HUES6 (cell line): ENCODE measurements around the gene SSTR5.

Source experiments
- H3K27ac ChIP-seq: 2 replicates; pipeline ENCODE4 v1.7.0; 2013; ENCODE audit warnings: low read depth, mild to moderate bottlenecking, low read length, inconsistent platforms
- H3K27me3 ChIP-seq: 2 replicates; pipeline ENCODE4 v1.6.1; 2013; ENCODE audit warnings: low read length; ENCODE audit not compliant: control insufficient read depth, insufficient read depth
- H3K36me3 ChIP-seq: 2 replicates; pipeline ENCODE4 v1.6.1; 2013; ENCODE audit warnings: low read length; ENCODE audit not compliant: control insufficient read depth, insufficient read depth
- H3K4me1 ChIP-seq: 2 replicates; pipeline ENCODE4 v1.6.1; 2013; ENCODE audit warnings: low read length; ENCODE audit not compliant: control insufficient read depth, insufficient read depth
- H3K4me3 ChIP-seq: 2 replicates; pipeline ENCODE4 v1.5.1; 2013; ENCODE audit warnings: low read depth, low read length
- H3K9ac ChIP-seq: one replicate; pipeline ENCODE4 v1.6.1; 2013; ENCODE audit warnings: mild to moderate bottlenecking, low read length
- H3K9me3 ChIP-seq: 2 replicates; pipeline ENCODE4 v1.6.1; 2013; ENCODE audit warnings: low read depth, low read length; ENCODE audit not compliant: control insufficient read depth, insufficient read depth

The SSTR5 gene

DNA sequence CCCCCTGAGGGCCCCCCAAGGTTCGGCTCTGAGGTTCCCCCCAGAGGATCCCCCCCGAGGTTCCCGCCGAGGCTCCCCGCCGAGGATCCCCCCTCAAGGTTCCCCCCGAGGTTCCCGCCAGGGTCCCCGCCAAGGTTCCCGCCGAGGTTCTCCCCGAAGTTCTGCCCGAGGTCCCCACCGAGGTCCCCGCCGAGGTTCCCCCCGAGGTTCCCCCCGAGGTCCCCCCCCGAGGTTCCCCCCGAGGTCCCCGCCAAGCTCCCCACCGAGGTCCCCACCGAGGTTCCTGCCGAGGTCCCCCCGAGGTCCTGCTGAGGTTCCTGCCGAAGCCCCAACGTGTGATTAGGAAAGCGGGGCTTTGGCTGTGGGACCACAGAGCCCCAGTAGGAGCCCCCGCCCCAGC lies 32.2 kb upstream of the SSTR5 start:
- H3K27ac ChIP-seq: no peak overlapping the region
- H3K9ac ChIP-seq: no peak overlapping the region
- H3K4me1 ChIP-seq: peaks cover 9% of the 10 kb centered on the region; the same call in 1 of the 2 replicates
- H3K4me3 ChIP-seq: no peak overlapping the region
- peaks cover 7% of the 10 kb centered on the region for H3K9me3 ChIP-seq
- no peaks in the 10 kb centered on the region for H3K36me3 ChIP-seq
- no peaks in the 10 kb centered on the region for H3K27me3 ChIP-seq

GRCh38 chr16:1042049-1042744 lies 30.4 kb upstream of the SSTR5 start:
- Histone ChIP-seq H3K27ac (no peak overlapping the region), H3K36me3 (no peaks in the 10 kb centered on the region), H3K27me3 (no peaks in the 10 kb centered on the region), H3K9ac (no peak overlapping the region), H3K9me3 (peaks cover 7% of the 10 kb centered on the region), H3K4me1 (peaks cover 4% of the 10 kb centered on the region; the same call in 1 of the 2 replicates), H3K4me3 (no peak overlapping the region)

DNA sequence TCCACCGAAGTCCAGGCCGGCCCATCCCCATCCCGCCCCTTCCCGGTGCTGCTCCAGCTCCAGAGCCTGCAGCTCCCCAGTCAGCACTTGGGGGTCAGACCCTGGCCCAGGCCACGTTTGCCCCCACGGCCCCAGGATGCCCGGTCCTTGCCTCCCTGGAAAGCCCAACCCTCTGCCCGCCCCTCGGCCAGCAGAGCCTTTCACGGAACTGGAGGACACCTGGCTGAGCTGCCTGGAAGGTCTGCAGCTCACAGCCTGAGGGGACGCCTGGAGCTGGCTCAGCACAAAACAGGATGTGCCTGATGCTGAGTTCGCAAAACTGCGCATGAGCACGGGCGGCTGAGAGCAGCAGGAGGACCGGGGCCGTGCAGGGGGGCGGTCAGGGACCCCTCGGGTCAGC lies 29.7 kb upstream of the SSTR5 start:
- Histone ChIP-seq H3K9me3 (peaks cover 7% of the 10 kb centered on the region), H3K36me3 (no peaks in the 10 kb centered on the region), H3K27ac (no peak overlapping the region), H3K9ac (no peak overlapping the region), H3K4me3 (no peak overlapping the region), H3K4me1 (peaks cover 2% of the 10 kb centered on the region; the same call in 1 of the 2 replicates), H3K27me3 (no peaks in the 10 kb centered on the region)

- Histone ChIP-seq H3K27ac (no peak overlapping the region), H3K9ac (no peak overlapping the region), H3K27me3 (no peaks in the 10 kb centered on the region), H3K4me3 (no peak overlapping the region), H3K36me3 (no peaks in the 10 kb centered on the region), H3K4me1 (peaks cover 11% of the 10 kb centered on the region; the same call in 1 of the 2 replicates), H3K9me3 (peaks cover 7% of the 10 kb centered on the region)
Measured at GRCh38 chr16:1043881-1044451, 28.6 kb upstream of the SSTR5 start.

DNA sequence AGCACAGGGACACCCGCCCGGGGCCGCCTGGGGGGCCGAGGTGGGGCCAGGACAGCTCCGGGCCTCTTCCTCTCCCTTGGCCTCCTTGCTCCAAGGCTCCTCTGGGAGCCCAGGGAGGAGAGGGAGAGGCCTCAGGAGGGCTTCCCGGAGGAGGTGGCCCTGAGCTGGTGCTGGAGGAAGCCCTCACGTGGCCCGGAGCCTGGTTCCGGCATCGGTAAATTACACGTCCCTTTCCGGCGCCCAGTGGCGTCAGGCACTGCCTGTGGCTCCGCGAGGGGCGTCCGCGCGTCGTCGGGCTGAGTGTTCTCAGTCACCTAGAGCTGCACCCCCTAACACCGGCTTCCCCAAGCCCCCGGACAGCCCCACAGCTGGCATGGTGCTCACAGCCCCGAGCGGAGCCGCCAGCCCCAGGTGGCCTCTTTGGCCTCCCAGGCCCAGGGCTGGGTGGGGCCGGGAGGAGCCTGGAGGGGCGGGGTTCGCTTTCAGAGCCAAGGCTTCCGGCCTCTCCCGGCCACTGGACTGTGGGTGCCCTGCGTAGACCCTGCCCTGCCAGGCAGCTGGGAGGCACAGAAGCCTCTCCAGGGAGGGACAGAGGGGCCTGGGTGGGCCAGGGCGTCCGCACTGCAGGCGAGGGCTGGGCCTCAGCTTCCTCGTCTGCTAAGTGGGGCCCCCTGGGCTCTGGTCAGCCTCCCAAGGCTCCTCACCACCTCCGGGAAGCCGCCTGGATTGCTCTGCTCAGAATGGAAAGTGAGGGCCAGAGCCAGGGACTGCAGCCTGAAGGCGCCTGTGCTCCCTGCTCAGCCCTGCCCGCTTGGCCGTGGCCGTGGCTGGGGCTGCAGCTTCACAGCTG lies 27.9 kb upstream of the SSTR5 start:
- no peaks in the 10 kb centered on the region for H3K36me3 ChIP-seq
- H3K27me3 ChIP-seq: no peaks in the 10 kb centered on the region
- no peak overlapping the region for H3K9ac ChIP-seq
- peaks cover 15% of the 10 kb centered on the region for H3K4me1 ChIP-seq
- no peak overlapping the region for H3K4me3 ChIP-seq
- no peak overlapping the region; the same call in 1 of the 2 replicates for H3K27ac ChIP-seq
- H3K9me3 ChIP-seq: peaks cover 7% of the 10 kb centered on the region

- no peak overlapping the region for H3K9ac ChIP-seq
- no peaks in the 10 kb centered on the region for H3K27me3 ChIP-seq
- peaks cover 15% of the 10 kb centered on the region for H3K4me1 ChIP-seq
- no peak overlapping the region for H3K4me3 ChIP-seq
- peaks cover 7% of the 10 kb centered on the region for H3K9me3 ChIP-seq
- H3K36me3 ChIP-seq: no peaks in the 10 kb centered on the region
- H3K27ac ChIP-seq: no peak overlapping the region; the same call in 1 of the 2 replicates
Measured at GRCh38 chr16:1045310-1045992, 27.1 kb upstream of the SSTR5 start.

DNA sequence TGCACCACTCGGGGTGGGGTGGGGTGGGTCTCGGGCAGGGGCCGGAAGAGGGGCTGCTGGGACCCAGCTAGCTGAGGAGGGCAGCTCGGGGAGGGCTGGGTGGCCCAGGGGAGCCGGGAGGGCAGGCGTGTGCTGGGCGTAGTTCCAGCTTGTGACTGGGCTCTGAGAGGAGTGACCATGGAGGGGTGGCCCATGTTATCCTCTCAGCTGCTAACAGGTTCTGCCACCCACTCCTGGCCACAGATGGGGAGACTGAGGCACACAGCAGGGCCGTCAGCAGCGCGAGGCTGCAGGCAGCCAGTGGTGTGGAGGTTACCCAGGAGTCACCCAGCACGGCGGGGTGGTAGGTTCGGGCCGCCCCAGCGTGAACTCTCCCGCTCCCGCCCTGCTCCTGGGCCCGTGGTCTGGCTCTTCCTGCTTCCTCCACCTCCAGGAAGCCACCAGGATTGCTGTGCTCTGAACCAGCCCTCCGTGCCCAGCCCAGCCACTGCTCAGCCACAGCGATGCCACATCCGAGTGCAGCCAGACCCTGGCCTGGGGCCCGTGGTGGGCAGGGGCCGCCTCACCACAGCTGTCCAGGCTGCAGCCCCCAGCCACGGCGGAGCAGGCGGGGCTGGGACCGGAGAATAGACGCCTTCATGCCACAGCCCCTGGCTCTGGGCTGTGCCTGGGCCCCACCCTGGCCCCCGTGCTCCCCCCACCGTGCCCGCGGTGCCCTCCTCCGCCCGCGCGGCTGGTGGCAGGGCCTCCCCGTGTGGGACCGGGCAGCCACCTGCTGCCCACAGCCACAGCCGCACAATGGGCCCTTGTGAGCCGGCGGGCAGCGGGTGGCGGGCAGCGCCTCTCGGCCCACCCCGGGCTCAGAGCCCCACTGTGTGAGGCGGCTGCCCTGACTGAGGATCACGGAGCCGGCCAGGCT lies 26.3 kb upstream of the SSTR5 start:
- Histone ChIP-seq H3K9ac (no peak overlapping the region), H3K4me3 (no peak overlapping the region), H3K4me1 (peaks cover 15% of the 10 kb centered on the region), H3K27me3 (no peaks in the 10 kb centered on the region), H3K9me3 (peaks cover 7% of the 10 kb centered on the region), H3K27ac (no peak overlapping the region), H3K36me3 (no peaks in the 10 kb centered on the region)

DNA sequence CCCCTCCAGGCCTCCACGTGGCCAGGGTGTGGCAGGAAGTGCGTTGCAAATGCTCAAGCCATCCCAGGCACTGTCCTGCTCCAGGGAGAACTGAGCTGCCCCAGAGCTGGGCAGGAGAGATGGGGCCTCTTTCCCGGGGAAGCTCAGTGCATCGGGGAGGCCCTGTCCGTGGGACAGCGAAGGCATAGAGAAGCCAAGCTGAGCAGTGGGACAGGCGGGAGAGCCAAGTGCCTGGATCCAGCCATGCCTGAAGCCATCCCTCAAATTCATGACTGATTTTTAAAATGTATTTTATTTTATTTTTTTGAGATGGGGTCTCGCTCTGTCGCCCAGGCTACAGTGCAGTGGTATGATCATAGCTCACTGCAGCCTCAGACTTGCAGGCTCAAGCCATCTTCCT lies 25.4 kb upstream of the SSTR5 start:
- H3K27ac ChIP-seq: no peak overlapping the region
- no peaks in the 10 kb centered on the region for H3K27me3 ChIP-seq
- no peak overlapping the region for H3K9ac ChIP-seq
- H3K9me3 ChIP-seq: peaks cover under 1% of the 10 kb centered on the region; the same call in 1 of the 2 replicates
- H3K4me3 ChIP-seq: no peak overlapping the region
- H3K4me1 ChIP-seq: peaks cover 15% of the 10 kb centered on the region
- no peaks in the 10 kb centered on the region for H3K36me3 ChIP-seq

DNA sequence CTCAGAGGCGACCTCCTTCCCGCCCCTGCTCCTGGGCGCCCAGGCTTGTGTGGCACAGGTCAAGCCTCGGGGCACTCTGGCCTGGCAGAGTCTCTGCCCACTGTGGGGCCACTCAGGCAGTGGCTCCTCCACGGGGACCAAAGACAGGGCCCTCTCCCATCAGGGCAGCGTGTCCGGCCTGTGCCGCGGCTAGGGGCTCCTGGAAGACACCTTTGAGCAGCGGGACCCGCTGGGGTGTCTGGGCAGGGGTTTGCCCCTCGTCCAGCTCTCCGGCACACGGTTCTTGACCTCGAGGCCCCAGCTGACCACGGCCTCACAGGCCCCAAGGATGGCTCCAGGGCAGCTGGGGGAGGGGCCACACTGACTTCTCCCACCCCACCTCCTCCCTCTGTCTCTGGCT lies 24.7 kb upstream of the SSTR5 start:
- Histone ChIP-seq H3K9me3 (no peaks in the 10 kb centered on the region), H3K36me3 (no peaks in the 10 kb centered on the region), H3K27me3 (no peaks in the 10 kb centered on the region), H3K4me1 (peaks cover 15% of the 10 kb centered on the region), H3K4me3 (no peak overlapping the region), H3K9ac (no peak overlapping the region), H3K27ac (no peak overlapping the region)

DNA sequence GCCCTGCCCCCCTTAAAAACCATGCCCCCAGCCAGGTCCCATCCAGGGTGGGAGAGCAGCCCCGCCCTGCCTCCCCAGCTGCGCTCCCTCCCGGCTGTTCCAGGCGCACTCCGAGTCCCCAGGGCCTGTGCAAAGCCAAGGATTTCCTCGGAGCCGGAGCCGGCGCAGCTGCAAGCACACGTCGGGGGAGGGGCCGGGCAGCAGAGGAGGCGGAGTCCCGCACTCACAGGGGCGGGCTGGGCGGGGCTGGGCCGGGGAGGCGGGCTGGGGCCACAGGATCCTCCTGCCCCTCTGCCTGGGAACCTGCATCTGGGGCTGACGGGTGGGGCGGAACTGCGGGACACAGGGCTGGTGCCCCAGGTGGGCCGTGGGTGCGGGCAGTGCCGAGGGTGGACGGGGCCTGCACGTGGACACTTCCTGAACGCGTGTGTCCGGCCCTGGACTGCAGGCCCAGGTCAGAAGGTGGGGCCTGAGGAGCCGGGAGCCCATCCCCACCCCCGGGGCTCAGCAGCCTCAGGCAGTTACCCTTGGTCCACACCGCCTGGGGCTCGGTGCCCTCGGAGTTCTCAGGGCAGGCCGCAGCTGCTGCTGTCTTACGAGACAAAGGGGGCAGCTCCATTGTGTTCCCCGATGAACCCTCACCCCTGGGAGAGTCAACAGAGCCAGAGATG lies 24.0 kb upstream of the SSTR5 start:
- Histone ChIP-seq H3K4me3 (peak overlapping the region; percentile 46), H3K9ac (no peak overlapping the region), H3K27me3 (no peaks in the 10 kb centered on the region), H3K36me3 (no peaks in the 10 kb centered on the region), H3K4me1 (peaks cover 15% of the 10 kb centered on the region), H3K9me3 (no peaks in the 10 kb centered on the region), H3K27ac (no peak overlapping the region)
